Ecto neural progenitor cell (in vitro differentiated cells): ENCODE results near the gene ATP5MG.
A peak's percentile ranks its signal among the peaks of the same experiment; 100 is the strongest.
"Not testable (repeated sequence)": the region's sequence is repeated elsewhere in the genome, so short reads cannot be mapped to it uniquely, and the experiment has no call there.

Experiments used
- DNase-seq: peaks from one replicate; pipeline ENCODE4 v3.0.0-alpha.2; 2018; ENCODE audit warnings: low spot score

The ATP5MG gene

GRCh38 chr11:118410055-118410745 lies 8.8 kb downstream of the ATP5MG start:
- DNase-seq, result no peak

GRCh38 chr11:118411530-118411929 lies 10.1 kb downstream of the ATP5MG start:
- no peak for DNase-seq

- DNase-seq, result no peak
Observed at GRCh38 chr11:118412921-118413320, 11.5 kb downstream of the ATP5MG start.

- no peak for DNase-seq
Observed at GRCh38 chr11:118415062-118415738, 13.8 kb downstream of the ATP5MG start.

- no peak for DNase-seq
Observed at GRCh38 chr11:118415739-118416068, 14.3 kb downstream of the ATP5MG start.

- not testable (repeated sequence) for DNase-seq
Observed at GRCh38 chr11:118416900-118417299, 15.5 kb downstream of the ATP5MG start.

GRCh38 chr11:118417801-118418200 lies 16.4 kb downstream of the ATP5MG start:
- no peak for DNase-seq

- no peak for DNase-seq
Observed at GRCh38 chr11:118418766-118419165, 17.4 kb downstream of the ATP5MG start.

GRCh38 chr11:118427707-118428106 lies 26.3 kb downstream of the ATP5MG start:
- no peak for DNase-seq

- no peak for DNase-seq
Observed at GRCh38 chr11:118430956-118431355, 29.6 kb downstream of the ATP5MG start.

- DNase-seq, result no peak
Observed at GRCh38 chr11:118434123-118434552, 32.7 kb downstream of the ATP5MG start.

- DNase-seq, result peak; percentile 84
Observed at GRCh38 chr11:118434553-118435289, 33.3 kb downstream of the ATP5MG start.

- peak; percentile 91 for DNase-seq
Observed at GRCh38 chr11:118435290-118435892, 34.0 kb downstream of the ATP5MG start.

GRCh38 chr11:118435893-118436624 lies 34.7 kb downstream of the ATP5MG start, which contains the start of gene KMT2A:
Gene KMT2A, plus strand, starts transcription at chr11:118436492. Its CDS starts 21 bp downstream, at chr11:118436513.
- DNase-seq, result peak; percentile 99

GRCh38 chr11:118436639-118437207 lies 35.3 kb downstream of the ATP5MG start:
- peak; percentile 72 for DNase-seq

- DNase-seq, result peak; percentile 77
Observed at GRCh38 chr11:118437208-118438125, 36.1 kb downstream of the ATP5MG start.

- DNase-seq, result peak; percentile 53
Observed at GRCh38 chr11:118438314-118438931, 37.0 kb downstream of the ATP5MG start.

- DNase-seq, result no peak
Observed at GRCh38 chr11:118439646-118440045, 38.2 kb downstream of the ATP5MG start.

- no peak for DNase-seq
Observed at GRCh38 chr11:118441770-118442275, 40.4 kb downstream of the ATP5MG start.

GRCh38 chr11:118442301-118442700 lies 40.9 kb downstream of the ATP5MG start:
- DNase-seq, result no peak
